Liver (tissue), 9 donors: ENCODE results near the gene NOVA2. TPM values are rescaled to one million over a fixed set of nuclear protein-coding genes. Genes with fewer than 3 reads are reported as not detected.

ENCODE experiments used
- DNase-seq: peaks from one replicate; pipeline ENCODE4 v3.0.0-alpha.2; 2017; ENCODE audit warnings: low spot score
- H3K27ac ChIP-seq, 2 donors: one replicate each; pipeline ENCODE4 v1.7.0; 2013; ENCODE audit warnings: inconsistent platforms in 2 of 2, low read length in 2 of 2, control low read depth in 1 of 2, low read depth in 1 of 2, mild to moderate bottlenecking in 1 of 2
- H3K27me3 ChIP-seq, 4 donors: one replicate each; pipeline versions ENCODE4 v1.6.1 to v1.7.0; 2013; ENCODE audit warnings: low read length in 3 of 4, inconsistent platforms in 1 of 4, mild to moderate bottlenecking in 1 of 4, moderate library complexity in 1 of 4; ENCODE audit not compliant: control insufficient read depth in 4 of 4, insufficient read depth in 4 of 4
- H3K36me3 ChIP-seq, 4 donors: one replicate each; pipeline versions ENCODE4 v1.6.1 to v1.7.0; 2013; ENCODE audit warnings: low read length in 3 of 4, mild to moderate bottlenecking in 3 of 4, low read depth in 1 of 4, moderate library complexity in 1 of 4; ENCODE audit not compliant: control insufficient read depth in 4 of 4, insufficient read depth in 3 of 4
- H3K4me1 ChIP-seq, 4 donors: one replicate each; pipeline versions ENCODE4 v1.6.1 to v1.7.0; 2013; ENCODE audit warnings: low read length in 3 of 4, mild to moderate bottlenecking in 3 of 4, moderate library complexity in 1 of 4; ENCODE audit not compliant: control insufficient read depth in 4 of 4, insufficient read depth in 4 of 4
- H3K4me3 ChIP-seq, 3 donors: one replicate each; pipeline versions ENCODE4 v1.6.1 to v1.7.0; 2013; ENCODE audit warnings: low read length in 3 of 3, control low read depth in 1 of 3, low read depth in 1 of 3, mild to moderate bottlenecking in 1 of 3
- H3K9ac ChIP-seq, 2 donors: one replicate each; pipeline ENCODE4 v1.7.0; 2013; ENCODE audit warnings: low read length in 2 of 2, mild to moderate bottlenecking in 2 of 2, moderate library complexity in 2 of 2, control low read depth in 1 of 2, low read depth in 1 of 2
- H3K9me3 ChIP-seq, 4 donors: one replicate each; pipeline versions ENCODE4 v1.6.1 to v1.7.0; 2013; ENCODE audit warnings: low read length in 3 of 4; ENCODE audit not compliant: control insufficient read depth in 4 of 4
- ATF3 ChIP-seq: IDR thresholded peaks from 2 replicates; pipeline ENCODE4 v1.6.1; 2016; ENCODE audit warnings: antibody characterized with exemption
- CTCF ChIP-seq: fragments of 150-350 bp; IDR thresholded peaks from 2 replicates; pipeline ENCODE4 v1.5.1; 2017; ENCODE audit warnings: improper control_type of control experiment, low read depth, low read length; ENCODE audit not compliant: missing input control
- EGR1 ChIP-seq, 2 donors: IDR thresholded peaks; 2 replicates each; pipeline ENCODE4 v1.6.1; 2016 to 2018; ENCODE audit warnings: antibody characterized with exemption in 2 of 2, low read depth in 2 of 2
- FOXA1 ChIP-seq: IDR thresholded peaks from 2 replicates; pipeline ENCODE4 v1.6.1; 2016; ENCODE audit warnings: antibody characterized with exemption
- FOXA2 ChIP-seq: IDR thresholded peaks from 2 replicates; pipeline ENCODE4 v1.6.1; 2016; ENCODE audit warnings: antibody characterized with exemption
- GABPA ChIP-seq, 2 donors: IDR thresholded peaks in 1 of 2; conservative IDR thresholded peaks in 1 of 2; 2 replicates each; pipeline ENCODE4 v1.6.1; 2016; ENCODE audit warnings: antibody characterized with exemption in 2 of 2, mild to moderate bottlenecking in 1 of 2, moderate library complexity in 1 of 2
- HNF4A ChIP-seq, 2 donors: conservative IDR thresholded peaks; 2 replicates each; pipeline ENCODE4 v1.6.1; 2016; ENCODE audit warnings: antibody characterized with exemption in 2 of 2, mild to moderate bottlenecking in 2 of 2
- HNF4G ChIP-seq: IDR thresholded peaks from 2 replicates; pipeline ENCODE4 v1.6.1; 2016; ENCODE audit warnings: antibody characterized with exemption
- JUND ChIP-seq, 2 donors: IDR thresholded peaks; 2 replicates each; pipeline ENCODE4 v1.6.1; 2016; ENCODE audit warnings: antibody characterized with exemption in 2 of 2
- MAX ChIP-seq: IDR thresholded peaks from 2 replicates; pipeline ENCODE4 v1.6.1; 2016; ENCODE audit warnings: antibody characterized with exemption
- NR2F2 ChIP-seq: IDR thresholded peaks from 2 replicates; pipeline ENCODE4 v1.6.1; 2016; ENCODE audit warnings: antibody characterized with exemption
- RAD21 ChIP-seq, 2 donors: IDR thresholded peaks; 2 replicates each; pipeline ENCODE4 v1.6.1; 2016; ENCODE audit warnings: antibody characterized with exemption in 2 of 2, mild to moderate bottlenecking in 2 of 2
- RXRA ChIP-seq, 2 donors: IDR thresholded peaks; 2 replicates each; pipeline ENCODE4 v1.6.1; 2017 to 2018; ENCODE audit warnings: antibody characterized with exemption in 2 of 2, mild to moderate bottlenecking in 1 of 2
- SP1 ChIP-seq: IDR thresholded peaks from 2 replicates; pipeline ENCODE4 v1.6.1; 2018; ENCODE audit warnings: antibody characterized with exemption, mild to moderate bottlenecking
- TAF1 ChIP-seq: conservative IDR thresholded peaks from 2 replicates; pipeline ENCODE4 v1.6.1; 2016; ENCODE audit warnings: antibody characterized with exemption, mild to moderate bottlenecking
- YY1 ChIP-seq: IDR thresholded peaks from 2 replicates; pipeline ENCODE4 v1.6.1; 2016; ENCODE audit warnings: antibody characterized with exemption, mild to moderate bottlenecking
- WGBS: extraction: QIAGEN DNeasy Blood & Tissue Kit; methylation state at CpG from one replicate; pipeline ENCODE4 v1.1.7; 2013; 5-methylcytosine and 5-hydroxymethylcytosine counted together
- polyA plus RNA-seq, 2 donors: library from polyadenylated mRNA; stranded (reverse) in 1 of 2; unstranded in 1 of 2; fragments of 200-250 nt in 1 of 2; fragments of >200 nt in 1 of 2; fragmentation: Nextera tagmentation in 1 of 2; extraction: Ambion mirVana in 1 of 2; gene quantifications; one replicate each; pipeline versions ENCODE4 v1.2.1 to v1.2.3, GENCODE V29; 2013 to 2015
- total RNA-seq, 2 donors: library from RNA; depleted of rRNA; stranded (reverse); fragments of >200 nt; gene quantifications; one replicate each; pipeline ENCODE4 v1.2.3, GENCODE V29; 2014
- TF ChIP-seq, protein P1 (sequence below): IDR thresholded peaks from 2 replicates; pipeline ENCODE4 v1.6.1; 2016; ENCODE audit warnings: antibody characterized with exemption, mild to moderate bottlenecking
- TF ChIP-seq, protein P2 (sequence below): IDR thresholded peaks from 2 replicates; pipeline ENCODE4 v1.6.1; 2016; ENCODE audit warnings: antibody characterized with exemption
- donor health status: healthy.
- donor health status: healthy.
- donor health status: healthy.
- donor health status: healthy.
- donor health status: healthy.

Gene NOVA2
- total and polyA plus RNA-seq, 4 donors: 0.31 to 1.6 (median 0.42) TPM

- TF ChIP-seq, protein P1, sequence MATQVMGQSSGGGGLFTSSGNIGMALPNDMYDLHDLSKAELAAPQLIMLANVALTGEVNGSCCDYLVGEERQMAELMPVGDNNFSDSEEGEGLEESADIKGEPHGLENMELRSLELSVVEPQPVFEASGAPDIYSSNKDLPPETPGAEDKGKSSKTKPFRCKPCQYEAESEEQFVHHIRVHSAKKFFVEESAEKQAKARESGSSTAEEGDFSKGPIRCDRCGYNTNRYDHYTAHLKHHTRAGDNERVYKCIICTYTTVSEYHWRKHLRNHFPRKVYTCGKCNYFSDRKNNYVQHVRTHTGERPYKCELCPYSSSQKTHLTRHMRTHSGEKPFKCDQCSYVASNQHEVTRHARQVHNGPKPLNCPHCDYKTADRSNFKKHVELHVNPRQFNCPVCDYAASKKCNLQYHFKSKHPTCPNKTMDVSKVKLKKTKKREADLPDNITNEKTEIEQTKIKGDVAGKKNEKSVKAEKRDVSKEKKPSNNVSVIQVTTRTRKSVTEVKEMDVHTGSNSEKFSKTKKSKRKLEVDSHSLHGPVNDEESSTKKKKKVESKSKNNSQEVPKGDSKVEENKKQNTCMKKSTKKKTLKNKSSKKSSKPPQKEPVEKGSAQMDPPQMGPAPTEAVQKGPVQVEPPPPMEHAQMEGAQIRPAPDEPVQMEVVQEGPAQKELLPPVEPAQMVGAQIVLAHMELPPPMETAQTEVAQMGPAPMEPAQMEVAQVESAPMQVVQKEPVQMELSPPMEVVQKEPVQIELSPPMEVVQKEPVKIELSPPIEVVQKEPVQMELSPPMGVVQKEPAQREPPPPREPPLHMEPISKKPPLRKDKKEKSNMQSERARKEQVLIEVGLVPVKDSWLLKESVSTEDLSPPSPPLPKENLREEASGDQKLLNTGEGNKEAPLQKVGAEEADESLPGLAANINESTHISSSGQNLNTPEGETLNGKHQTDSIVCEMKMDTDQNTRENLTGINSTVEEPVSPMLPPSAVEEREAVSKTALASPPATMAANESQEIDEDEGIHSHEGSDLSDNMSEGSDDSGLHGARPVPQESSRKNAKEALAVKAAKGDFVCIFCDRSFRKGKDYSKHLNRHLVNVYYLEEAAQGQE: no peak
- TF ChIP-seq JUND (IDR thresholded peaks at IDR 0.05): no peak
- TF ChIP-seq RXRA (IDR thresholded peaks at IDR 0.05): no peak
These were observed 26.0 kb upstream of the NOVA2 start (continued) for GRCh38 chr19:45999653-46000121.

- no peak for TF ChIP-seq ATF3
- no peak for TF ChIP-seq GABPA (IDR thresholded peaks at IDR 0.05 in 1 of 2, conservative IDR thresholded peaks at IDR 0.05 in 1 of 2)
- no peak for TF ChIP-seq EGR1 (IDR thresholded peaks at IDR 0.05; ENCODE audit: low read depth in 2 of 2)
- TF ChIP-seq FOXA2: no peak
- TF ChIP-seq HNF4G: no peak
- no peak for TF ChIP-seq JUND (IDR thresholded peaks at IDR 0.05)
- no peak for TF ChIP-seq RXRA (IDR thresholded peaks at IDR 0.05)
- TF ChIP-seq, protein P2, sequence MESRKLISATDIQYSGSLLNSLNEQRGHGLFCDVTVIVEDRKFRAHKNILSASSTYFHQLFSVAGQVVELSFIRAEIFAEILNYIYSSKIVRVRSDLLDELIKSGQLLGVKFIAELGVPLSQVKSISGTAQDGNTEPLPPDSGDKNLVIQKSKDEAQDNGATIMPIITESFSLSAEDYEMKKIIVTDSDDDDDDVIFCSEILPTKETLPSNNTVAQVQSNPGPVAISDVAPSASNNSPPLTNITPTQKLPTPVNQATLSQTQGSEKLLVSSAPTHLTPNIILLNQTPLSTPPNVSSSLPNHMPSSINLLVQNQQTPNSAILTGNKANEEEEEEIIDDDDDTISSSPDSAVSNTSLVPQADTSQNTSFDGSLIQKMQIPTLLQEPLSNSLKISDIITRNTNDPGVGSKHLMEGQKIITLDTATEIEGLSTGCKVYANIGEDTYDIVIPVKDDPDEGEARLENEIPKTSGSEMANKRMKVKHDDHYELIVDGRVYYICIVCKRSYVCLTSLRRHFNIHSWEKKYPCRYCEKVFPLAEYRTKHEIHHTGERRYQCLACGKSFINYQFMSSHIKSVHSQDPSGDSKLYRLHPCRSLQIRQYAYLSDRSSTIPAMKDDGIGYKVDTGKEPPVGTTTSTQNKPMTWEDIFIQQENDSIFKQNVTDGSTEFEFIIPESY: no peak
- TF ChIP-seq, protein P1: no peak
- no peak for TF ChIP-seq MAX
- no peak for TF ChIP-seq YY1
- TF ChIP-seq NR2F2: no peak
- no peak for TF ChIP-seq CTCF
- no peak for TF ChIP-seq SP1
- no peak for TF ChIP-seq RAD21 (IDR thresholded peaks at IDR 0.05)
- no peak for TF ChIP-seq FOXA1
- no peak for TF ChIP-seq HNF4A (conservative IDR thresholded peaks at IDR 0.05)
- no peak for TF ChIP-seq TAF1
- peaks cover 0 to 6% (median 1%) of the 10 kb centered on the region in 4 donors for H3K36me3 ChIP-seq
- DNase-seq: no peak
- H3K27ac ChIP-seq: no peak overlapping the region
- no peaks in the 10 kb centered on the region for H3K9me3 ChIP-seq
- no peaks in the 10 kb centered on the region for H3K27me3 ChIP-seq
- no peak overlapping the region for H3K9ac ChIP-seq
- no peak overlapping the region for H3K4me3 ChIP-seq
- peaks cover 0 to 17% (median 8%) of the 10 kb centered on the region in 4 donors for H3K4me1 ChIP-seq
- WGBS: 96% methylated on average over 4 of the region's 4 CpGs
These were observed 25.2 kb upstream of the NOVA2 start for GRCh38 chr19:45998834-45999233.
